Testis (tissue), 2 donors: ENCODE results near the gene ANO9.

Experiments
- POLR2A ChIP-seq: fragments of 450-650 bp; IDR thresholded peaks from one replicate; pipeline ENCODE4 v1.6.1; 2017; ENCODE audit warnings: antibody characterized with exemption, mild to moderate bottlenecking, moderate library complexity
- TF ChIP-seq, protein P1 (sequence below), 3 experiments: fragments of 450-650 bp in 2 of 3; fragments of 200-600 bp in 1 of 3; sonication (generic) in 1 of 3; IDR thresholded peaks; one replicate each; pipeline ENCODE4 v1.5.1; 2016 to 2019; ENCODE audit warnings: antibody characterized with exemption in 3 of 3, mild to moderate bottlenecking in 2 of 3, moderate library complexity in 1 of 3

DNA sequence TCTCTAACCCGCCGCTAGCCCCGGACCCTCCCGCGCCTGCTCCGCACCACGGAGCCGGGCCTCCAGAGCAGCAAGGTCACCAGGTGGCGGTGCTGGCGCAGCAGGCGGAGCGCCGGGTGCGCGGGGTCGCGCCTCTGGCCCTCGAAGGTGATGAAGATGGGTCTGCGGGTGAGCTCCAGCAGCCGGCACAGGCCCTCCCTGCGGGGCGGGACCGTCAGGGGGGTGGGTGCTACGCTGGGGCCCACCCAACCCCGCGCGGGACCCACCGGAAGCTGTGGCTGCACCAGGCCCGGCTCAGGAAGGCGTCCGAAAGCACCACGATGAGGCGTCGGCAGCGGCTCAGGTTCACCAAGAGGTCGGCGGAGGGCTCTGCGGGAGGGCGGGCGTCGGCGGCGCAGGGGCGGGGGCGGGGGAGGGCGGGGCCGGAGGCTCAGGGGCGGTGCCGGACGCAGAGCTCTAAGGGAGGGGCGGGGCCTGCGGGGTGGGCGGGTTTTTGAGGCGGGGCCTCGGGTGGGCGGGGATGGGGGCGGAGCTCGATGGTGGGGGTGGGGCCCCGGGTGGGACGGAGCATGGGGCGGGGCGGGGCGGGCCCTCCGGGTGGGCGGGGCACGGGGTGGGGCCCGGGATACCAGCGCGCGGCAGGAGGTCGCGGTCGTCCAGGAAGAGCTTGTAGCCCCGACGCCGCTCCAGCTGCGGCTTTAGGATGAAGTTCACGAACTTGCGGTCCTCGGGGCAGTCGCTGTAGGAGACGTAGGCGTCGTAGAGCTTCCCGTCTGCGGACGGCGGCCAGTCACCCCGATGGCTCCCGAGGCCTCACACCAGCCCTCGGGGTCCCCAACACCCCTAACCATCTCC is 34.8 kb downstream of the ANO9 start:
- no peak for TF ChIP-seq POLR2A
- TF ChIP-seq, protein P1, sequence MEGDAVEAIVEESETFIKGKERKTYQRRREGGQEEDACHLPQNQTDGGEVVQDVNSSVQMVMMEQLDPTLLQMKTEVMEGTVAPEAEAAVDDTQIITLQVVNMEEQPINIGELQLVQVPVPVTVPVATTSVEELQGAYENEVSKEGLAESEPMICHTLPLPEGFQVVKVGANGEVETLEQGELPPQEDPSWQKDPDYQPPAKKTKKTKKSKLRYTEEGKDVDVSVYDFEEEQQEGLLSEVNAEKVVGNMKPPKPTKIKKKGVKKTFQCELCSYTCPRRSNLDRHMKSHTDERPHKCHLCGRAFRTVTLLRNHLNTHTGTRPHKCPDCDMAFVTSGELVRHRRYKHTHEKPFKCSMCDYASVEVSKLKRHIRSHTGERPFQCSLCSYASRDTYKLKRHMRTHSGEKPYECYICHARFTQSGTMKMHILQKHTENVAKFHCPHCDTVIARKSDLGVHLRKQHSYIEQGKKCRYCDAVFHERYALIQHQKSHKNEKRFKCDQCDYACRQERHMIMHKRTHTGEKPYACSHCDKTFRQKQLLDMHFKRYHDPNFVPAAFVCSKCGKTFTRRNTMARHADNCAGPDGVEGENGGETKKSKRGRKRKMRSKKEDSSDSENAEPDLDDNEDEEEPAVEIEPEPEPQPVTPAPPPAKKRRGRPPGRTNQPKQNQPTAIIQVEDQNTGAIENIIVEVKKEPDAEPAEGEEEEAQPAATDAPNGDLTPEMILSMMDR (IDR thresholded peaks at IDR 0.05), result peak in 2 of 3 experiments; percentile 6 to 16
